ENCODE measurements around the gene TSHZ1.

TSHZ1 gene

GRCh38 chr18:75203416-75204268, 7.0 kb upstream of the TSHZ1 start:
- Histone ChIP-seq H3K9ac (ENCODE audit: low read length) (no peak overlapping the region), H3K9me2 (replicated peaks; ENCODE audit: insufficient read depth, low read length) (no peaks in the 10 kb centered on the region), H3K9me3 (ENCODE audit: insufficient read depth, low read length) (no peaks in the 10 kb centered on the region), H3K4me3 (ENCODE audit: insufficient read depth, low read length, poor library complexity, severe bottlenecking) (no peak overlapping the region), H3K79me2 (ENCODE audit: insufficient read depth, low read length) (no peaks in the 10 kb centered on the region), H3K4me2 (ENCODE audit: low read depth, low read length, poor library complexity, severe bottlenecking) (no peak overlapping the region), H4K20me1 (ENCODE audit: low read depth, low read length) (no peaks in the 10 kb centered on the region; the same call in 1 of the 2 replicates), H3K36me3 (ENCODE audit: low read length) (no peaks in the 10 kb centered on the region), H3K27ac (ENCODE audit: low read depth, low read length) (no peak overlapping the region), H3F3A (ENCODE audit: insufficient read depth) (no peaks in the 10 kb centered on the region; the same call in 1 of the 2 replicates), H3K27me3 (ENCODE audit: low read length) (no peaks in the 10 kb centered on the region), H2AFZ (ENCODE audit: low read depth, low read length, severe bottlenecking) (no peak overlapping the region)
- no peak for TF ChIP-seq EZH2phosphoT487 (conservative IDR thresholded peaks at IDR 0.05; ENCODE audit: low read length)
- TF ChIP-seq CTCF (IDR thresholded peaks at IDR 0.05; ENCODE audit: insufficient read depth, low read length, poor library complexity, severe bottlenecking): no peak

GRCh38 chr18:75204269-75204731, 6.3 kb upstream of the TSHZ1 start:
- H3K79me2 ChIP-seq (ENCODE audit: insufficient read depth, low read length): no peaks in the 10 kb centered on the region
- no peak overlapping the region for H3K4me2 ChIP-seq (ENCODE audit: low read depth, low read length, poor library complexity, severe bottlenecking)

GRCh38 chr18:75204732-75205513, 5.7 kb upstream of the TSHZ1 start:
- H3K79me2 ChIP-seq (ENCODE audit: insufficient read depth, low read length): no peaks in the 10 kb centered on the region
- H3K27me3 ChIP-seq (ENCODE audit: low read length): no peaks in the 10 kb centered on the region
- H3K9ac ChIP-seq (ENCODE audit: low read length): no peak overlapping the region
- no peak overlapping the region for H3K4me3 ChIP-seq (ENCODE audit: insufficient read depth, low read length, poor library complexity, severe bottlenecking)
- TF ChIP-seq EZH2phosphoT487 (conservative IDR thresholded peaks at IDR 0.05; ENCODE audit: low read length) (no peak), CTCF (IDR thresholded peaks at IDR 0.05; ENCODE audit: insufficient read depth, low read length, poor library complexity, severe bottlenecking) (no peak)
- no peaks in the 10 kb centered on the region; the same call in none of the 2 replicates for H3F3A ChIP-seq (ENCODE audit: insufficient read depth)
- no peak overlapping the region for H2AFZ ChIP-seq (ENCODE audit: low read depth, low read length, severe bottlenecking)
- no peak overlapping the region for H3K4me2 ChIP-seq (ENCODE audit: low read depth, low read length, poor library complexity, severe bottlenecking)
- no peaks in the 10 kb centered on the region; the same call in 1 of the 2 replicates for H4K20me1 ChIP-seq (ENCODE audit: low read depth, low read length)
- H3K27ac ChIP-seq (ENCODE audit: low read depth, low read length): no peak overlapping the region
- H3K9me3 ChIP-seq (ENCODE audit: insufficient read depth, low read length): no peaks in the 10 kb centered on the region
- H3K36me3 ChIP-seq (ENCODE audit: low read length): no peaks in the 10 kb centered on the region
- no peaks in the 10 kb centered on the region for H3K9me2 ChIP-seq (replicated peaks; ENCODE audit: insufficient read depth, low read length)

More at GRCh38 chr18:75204269-75204731, 6.3 kb upstream of the TSHZ1 start:
- Histone ChIP-seq H3K27me3 (ENCODE audit: low read length) (no peaks in the 10 kb centered on the region), H3K27ac (ENCODE audit: low read depth, low read length) (no peak overlapping the region), H3K9ac (ENCODE audit: low read length) (no peak overlapping the region), H2AFZ (ENCODE audit: low read depth, low read length, severe bottlenecking) (no peak overlapping the region), H3K36me3 (ENCODE audit: low read length) (no peaks in the 10 kb centered on the region), H3K9me2 (replicated peaks; ENCODE audit: insufficient read depth, low read length) (no peaks in the 10 kb centered on the region), H3K4me3 (ENCODE audit: insufficient read depth, low read length, poor library complexity, severe bottlenecking) (no peak overlapping the region), H3F3A (ENCODE audit: insufficient read depth) (no peaks in the 10 kb centered on the region; the same call in 1 of the 2 replicates), H3K9me3 (ENCODE audit: insufficient read depth, low read length) (no peaks in the 10 kb centered on the region), H4K20me1 (ENCODE audit: low read depth, low read length) (no peaks in the 10 kb centered on the region; the same call in 1 of the 2 replicates)
- TF ChIP-seq EZH2phosphoT487 (conservative IDR thresholded peaks at IDR 0.05; ENCODE audit: low read length): no peak
- no peak for TF ChIP-seq CTCF (IDR thresholded peaks at IDR 0.05; ENCODE audit: insufficient read depth, low read length, poor library complexity, severe bottlenecking)

Measured in SU-DHL-6 (cell line).